Activated T-cell treated with anti-CD3 and anti-CD28 coated beads for 48 hours (primary cell): ENCODE measurements around the gene ARL3.

Experiments
- DNase-seq: peaks from one replicate; pipeline ENCODE4 v3.0.0-alpha.2; 2020; ENCODE audit warnings: low read depth

The ARL3 gene

GRCh38 chr10:102639537-102639936 lies 74.7 kb downstream of the ARL3 start:
- no peak for DNase-seq

- DNase-seq = no peak
Observed at GRCh38 chr10:102635377-102635776, 78.8 kb downstream of the ARL3 start.

- no peak for DNase-seq
Observed at GRCh38 chr10:102634686-102635085, 79.5 kb downstream of the ARL3 start.

- DNase-seq = no peak
Observed at GRCh38 chr10:102633848-102634247, 80.3 kb downstream of the ARL3 start.

GRCh38 chr10:102633287-102633686 lies 80.9 kb downstream of the ARL3 start:
- DNase-seq = peak; percentile 16

GRCh38 chr10:102632394-102633111 lies 81.6 kb downstream of the ARL3 start:
- no peak for DNase-seq

GRCh38 chr10:102631525-102632393 lies 82.4 kb downstream of the ARL3 start:
- no peak for DNase-seq

GRCh38 chr10:102630663-102631062 lies 83.5 kb downstream of the ARL3 start:
- no peak for DNase-seq

- no peak for DNase-seq
Observed at GRCh38 chr10:102629661-102630614, 84.3 kb downstream of the ARL3 start.

GRCh38 chr10:102628451-102628911 lies 85.7 kb downstream of the ARL3 start:
- no peak for DNase-seq

- no peak for DNase-seq
Observed at GRCh38 chr10:102627736-102628293, 86.4 kb downstream of the ARL3 start.

GRCh38 chr10:102627291-102627735 lies 86.9 kb downstream of the ARL3 start:
- DNase-seq = no peak

- DNase-seq = no peak
Observed at GRCh38 chr10:102626026-102626685, 88.0 kb downstream of the ARL3 start.

- no peak for DNase-seq
Observed at GRCh38 chr10:102624751-102625645, 89.2 kb downstream of the ARL3 start.

- no peak for DNase-seq
Observed at GRCh38 chr10:102624094-102624493, 90.1 kb downstream of the ARL3 start.
